Activated T-cell treated with anti-CD3 and anti-CD28 coated beads, Interleukin-2, amount 50 U/mL, for 24 hours (primary cell): ENCODE measurements around the gene IP6K3.

Experiments
- DNase-seq: peaks from one replicate; pipeline ENCODE4 v3.0.0-alpha.2; 2020
- H3K27ac Mint-ChIP-seq: 2 replicates; pipeline ENCODE4 v1.8.0; 2020; ENCODE audit warnings: mild to moderate bottlenecking, mixed read lengths
- H3K27me3 Mint-ChIP-seq: 2 replicates; pipeline ENCODE4 v1.8.0; 2020; ENCODE audit warnings: mixed read lengths
- H3K36me3 Mint-ChIP-seq: 2 replicates; pipeline ENCODE4 v1.8.0; 2020; ENCODE audit warnings: low read depth, mixed read lengths
- H3K4me1 Mint-ChIP-seq: 2 replicates; pipeline ENCODE4 v1.8.0; 2020; ENCODE audit warnings: low read depth, mixed read lengths
- H3K4me3 Mint-ChIP-seq: 2 replicates; pipeline ENCODE4 v1.8.0; 2020; ENCODE audit warnings: mild to moderate bottlenecking, moderate library complexity, mixed read lengths
- H3K9me3 Mint-ChIP-seq: 2 replicates; pipeline ENCODE4 v1.8.0; 2020; ENCODE audit warnings: mixed read lengths

The IP6K3 gene

GRCh38 chr6:33744895-33745546 is 1.7 kb downstream of the IP6K3 start:
- Mint-ChIP-seq H3K36me3 (no peaks in the 10 kb centered on the region), H3K27ac (no peak overlapping the region), H3K4me1 (peaks cover 2% of the 10 kb centered on the region), H3K9me3 (no peaks in the 10 kb centered on the region), H3K27me3 (peaks cover 2% of the 10 kb centered on the region), H3K4me3 (no peak overlapping the region)
- no peak for DNase-seq

GRCh38 chr6:33744001-33744848 is 2.5 kb downstream of the IP6K3 start:
- Mint-ChIP-seq H3K36me3 (no peaks in the 10 kb centered on the region), H3K27me3 (peaks cover 2% of the 10 kb centered on the region), H3K27ac (no peak overlapping the region), H3K9me3 (no peaks in the 10 kb centered on the region), H3K4me3 (no peak overlapping the region), H3K4me1 (peaks cover 2% of the 10 kb centered on the region)
- peak; percentile 82 for DNase-seq

- Mint-ChIP-seq H3K27ac (no peak overlapping the region), H3K9me3 (no peaks in the 10 kb centered on the region), H3K4me1 (peaks cover 2% of the 10 kb centered on the region), H3K36me3 (no peaks in the 10 kb centered on the region), H3K4me3 (no peak overlapping the region), H3K27me3 (no peaks in the 10 kb centered on the region)
- no peak for DNase-seq
These were observed 3.9 kb downstream of the IP6K3 start for GRCh38 chr6:33742837-33743236.

- H3K27ac Mint-ChIP-seq = no peak overlapping the region
- peaks cover 2% of the 10 kb centered on the region for H3K4me1 Mint-ChIP-seq
- H3K27me3 Mint-ChIP-seq = no peaks in the 10 kb centered on the region
- no peaks in the 10 kb centered on the region for H3K36me3 Mint-ChIP-seq
- no peak for DNase-seq
- no peak overlapping the region for H3K4me3 Mint-ChIP-seq
- no peaks in the 10 kb centered on the region for H3K9me3 Mint-ChIP-seq
These were observed 4.6 kb downstream of the IP6K3 start for GRCh38 chr6:33742092-33742491.

GRCh38 chr6:33740794-33741193 is 5.9 kb downstream of the IP6K3 start:
- no peaks in the 10 kb centered on the region for H3K27me3 Mint-ChIP-seq
- H3K4me3 Mint-ChIP-seq = no peak overlapping the region
- no peak overlapping the region for H3K27ac Mint-ChIP-seq
- H3K4me1 Mint-ChIP-seq = peaks cover 2% of the 10 kb centered on the region
- no peaks in the 10 kb centered on the region for H3K36me3 Mint-ChIP-seq
- DNase-seq = no peak
- no peaks in the 10 kb centered on the region for H3K9me3 Mint-ChIP-seq

GRCh38 chr6:33740204-33740608 is 6.5 kb downstream of the IP6K3 start:
- Mint-ChIP-seq H3K9me3 (no peaks in the 10 kb centered on the region), H3K4me3 (no peak overlapping the region), H3K27ac (no peak overlapping the region), H3K4me1 (peaks cover 2% of the 10 kb centered on the region), H3K27me3 (no peaks in the 10 kb centered on the region), H3K36me3 (no peaks in the 10 kb centered on the region)
- no peak for DNase-seq

GRCh38 chr6:33739571-33739970 is 7.1 kb downstream of the IP6K3 start:
- Mint-ChIP-seq H3K27ac (no peak overlapping the region), H3K4me1 (peaks cover 2% of the 10 kb centered on the region), H3K27me3 (no peaks in the 10 kb centered on the region), H3K4me3 (no peak overlapping the region), H3K36me3 (no peaks in the 10 kb centered on the region), H3K9me3 (no peaks in the 10 kb centered on the region)
- DNase-seq = no peak

- Mint-ChIP-seq H3K4me3 (no peak overlapping the region), H3K4me1 (no peaks in the 10 kb centered on the region), H3K27ac (no peak overlapping the region), H3K27me3 (no peaks in the 10 kb centered on the region), H3K36me3 (no peaks in the 10 kb centered on the region), H3K9me3 (no peaks in the 10 kb centered on the region)
- DNase-seq = no peak
These were observed 7.8 kb downstream of the IP6K3 start for GRCh38 chr6:33738879-33739278.

- Mint-ChIP-seq H3K4me1 (no peaks in the 10 kb centered on the region), H3K27me3 (no peaks in the 10 kb centered on the region), H3K9me3 (no peaks in the 10 kb centered on the region), H3K36me3 (no peaks in the 10 kb centered on the region), H3K27ac (no peak overlapping the region), H3K4me3 (no peak overlapping the region)
- no peak for DNase-seq
These were observed 8.6 kb downstream of the IP6K3 start for GRCh38 chr6:33738153-33738552.

- no peak overlapping the region for H3K27ac Mint-ChIP-seq
- H3K9me3 Mint-ChIP-seq = no peaks in the 10 kb centered on the region
- no peaks in the 10 kb centered on the region for H3K4me1 Mint-ChIP-seq
- no peak overlapping the region for H3K4me3 Mint-ChIP-seq
- H3K27me3 Mint-ChIP-seq = no peaks in the 10 kb centered on the region
- H3K36me3 Mint-ChIP-seq = no peaks in the 10 kb centered on the region
- DNase-seq = no peak
These were observed 9.3 kb downstream of the IP6K3 start for GRCh38 chr6:33737267-33738026.

- H3K27me3 Mint-ChIP-seq = no peaks in the 10 kb centered on the region
- no peak for DNase-seq
- H3K36me3 Mint-ChIP-seq = no peaks in the 10 kb centered on the region
- H3K9me3 Mint-ChIP-seq = no peaks in the 10 kb centered on the region
- no peak overlapping the region for H3K27ac Mint-ChIP-seq
- H3K4me3 Mint-ChIP-seq = no peak overlapping the region
- no peaks in the 10 kb centered on the region for H3K4me1 Mint-ChIP-seq
These were observed 11.5 kb downstream of the IP6K3 start for GRCh38 chr6:33735216-33735615.

GRCh38 chr6:33733709-33734007 is 13.0 kb downstream of the IP6K3 start:
- Mint-ChIP-seq H3K4me3 (no peak overlapping the region), H3K9me3 (no peaks in the 10 kb centered on the region), H3K27ac (no peak overlapping the region), H3K4me1 (no peaks in the 10 kb centered on the region), H3K27me3 (no peaks in the 10 kb centered on the region), H3K36me3 (no peaks in the 10 kb centered on the region)
- DNase-seq = no peak

GRCh38 chr6:33732817-33733708 is 13.6 kb downstream of the IP6K3 start:
- H3K36me3 Mint-ChIP-seq = no peaks in the 10 kb centered on the region
- H3K4me1 Mint-ChIP-seq = no peaks in the 10 kb centered on the region
- H3K9me3 Mint-ChIP-seq = no peaks in the 10 kb centered on the region
- H3K4me3 Mint-ChIP-seq = no peak overlapping the region
- H3K27ac Mint-ChIP-seq = no peak overlapping the region
- no peaks in the 10 kb centered on the region for H3K27me3 Mint-ChIP-seq
- DNase-seq = no peak

GRCh38 chr6:33732385-33732784 is 14.3 kb downstream of the IP6K3 start:
- H3K27me3 Mint-ChIP-seq = no peaks in the 10 kb centered on the region
- H3K9me3 Mint-ChIP-seq = no peaks in the 10 kb centered on the region
- no peak for DNase-seq
- H3K4me1 Mint-ChIP-seq = no peaks in the 10 kb centered on the region
- no peak overlapping the region for H3K4me3 Mint-ChIP-seq
- H3K36me3 Mint-ChIP-seq = no peaks in the 10 kb centered on the region
- no peak overlapping the region for H3K27ac Mint-ChIP-seq
